Bronchial epithelial cell (primary cell): Measurements from ENCODE around the gene FNDC3B. TPM values are rescaled to one million over a fixed set of nuclear protein-coding genes. Genes with fewer than 3 reads are reported as not detected.

Experiments used
- DNase-seq: peaks from one replicate; pipeline ENCODE4 v3.0.0-alpha.2; 2010; ENCODE audit warnings: low read depth
- FAIRE-seq: peaks from 2 replicates; lab custom pipeline; 2011; peaks lifted over from hg19 to GRCh38; lab: Jason Lieb, UNC
- H3K27me3 ChIP-seq: 2 replicates; pipeline ENCODE4 v1.5.1; 2011; ENCODE audit warnings: low read length; ENCODE audit not compliant: control insufficient read depth, insufficient read depth
- H3K36me3 ChIP-seq: 2 replicates; pipeline ENCODE4 v1.5.1; 2011; ENCODE audit warnings: low read length; ENCODE audit not compliant: control insufficient read depth, insufficient read depth
- H3K4me3 ChIP-seq: 2 replicates; pipeline ENCODE4 v1.5.1; 2011; ENCODE audit warnings: mild to moderate bottlenecking, low read depth, low read length, control low read depth
- total RNA-seq: library from RNA; depleted of rRNA; stranded (reverse); fragments of >200 nt; gene quantifications from 2 replicates; pipeline ENCODE4 v1.2.1, GENCODE V29; 2014
- TF ChIP-seq, protein P1 (sequence below): IDR thresholded peaks from 2 replicates; pipeline ENCODE4 v1.5.1; 2011; ENCODE audit warnings: mild to moderate bottlenecking, moderate library complexity, low read length, control low read depth, inconsistent platforms; ENCODE audit not compliant: insufficient read depth, severe bottlenecking

Gene FNDC3B
- total RNA-seq, 1 donor from 2014 or later: 39.2 TPM

DNA sequence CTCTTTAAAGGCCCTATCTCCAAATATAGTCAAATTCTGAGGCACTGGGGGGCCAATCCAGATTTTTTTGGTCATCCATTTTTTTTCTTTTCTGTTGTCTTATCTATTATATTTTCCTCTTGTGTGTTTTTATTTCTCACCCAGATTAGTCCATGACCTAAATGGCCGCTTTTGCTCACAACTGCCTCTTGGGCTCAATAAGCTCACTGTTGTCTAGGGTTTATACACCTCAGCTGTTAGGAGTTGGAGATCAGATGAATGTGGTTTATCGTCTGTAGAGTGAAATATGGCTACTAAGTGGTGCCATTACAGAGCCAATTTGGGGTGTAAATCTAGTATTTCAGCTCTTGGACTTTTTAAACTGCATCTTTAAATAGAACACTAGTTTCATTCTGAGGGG lies 235.5 kb downstream of the FNDC3B start:
- Histone ChIP-seq H3K27me3 (no peaks in the 10 kb centered on the region), H3K36me3 (peaks cover 3% of the 10 kb centered on the region), H3K4me3 (no peak overlapping the region)
- FAIRE-seq (no peak), DNase-seq (no peak)
- TF ChIP-seq, protein P1, sequence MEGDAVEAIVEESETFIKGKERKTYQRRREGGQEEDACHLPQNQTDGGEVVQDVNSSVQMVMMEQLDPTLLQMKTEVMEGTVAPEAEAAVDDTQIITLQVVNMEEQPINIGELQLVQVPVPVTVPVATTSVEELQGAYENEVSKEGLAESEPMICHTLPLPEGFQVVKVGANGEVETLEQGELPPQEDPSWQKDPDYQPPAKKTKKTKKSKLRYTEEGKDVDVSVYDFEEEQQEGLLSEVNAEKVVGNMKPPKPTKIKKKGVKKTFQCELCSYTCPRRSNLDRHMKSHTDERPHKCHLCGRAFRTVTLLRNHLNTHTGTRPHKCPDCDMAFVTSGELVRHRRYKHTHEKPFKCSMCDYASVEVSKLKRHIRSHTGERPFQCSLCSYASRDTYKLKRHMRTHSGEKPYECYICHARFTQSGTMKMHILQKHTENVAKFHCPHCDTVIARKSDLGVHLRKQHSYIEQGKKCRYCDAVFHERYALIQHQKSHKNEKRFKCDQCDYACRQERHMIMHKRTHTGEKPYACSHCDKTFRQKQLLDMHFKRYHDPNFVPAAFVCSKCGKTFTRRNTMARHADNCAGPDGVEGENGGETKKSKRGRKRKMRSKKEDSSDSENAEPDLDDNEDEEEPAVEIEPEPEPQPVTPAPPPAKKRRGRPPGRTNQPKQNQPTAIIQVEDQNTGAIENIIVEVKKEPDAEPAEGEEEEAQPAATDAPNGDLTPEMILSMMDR: no peak

DNA sequence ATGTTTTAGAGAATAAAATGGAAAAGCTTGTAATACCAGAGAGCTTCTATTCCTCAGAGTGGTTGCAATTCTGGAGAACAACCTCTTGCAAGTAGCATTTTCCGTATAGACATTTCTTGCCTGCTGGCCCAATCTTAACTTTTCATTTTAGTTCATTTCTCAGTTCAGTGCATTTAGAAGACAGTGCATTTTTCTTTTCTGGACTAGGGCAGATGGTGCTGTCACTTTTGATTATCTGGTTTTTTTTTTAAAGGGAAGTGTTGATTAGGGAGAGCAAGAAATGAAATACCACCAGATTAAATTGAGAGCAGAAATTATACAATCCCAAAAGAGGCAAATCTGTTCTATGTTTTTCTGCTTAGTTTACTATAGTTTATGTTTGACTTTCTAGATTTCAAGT lies 236.2 kb downstream of the FNDC3B start:
- Histone ChIP-seq H3K27me3 (no peaks in the 10 kb centered on the region), H3K4me3 (no peak overlapping the region), H3K36me3 (peaks cover 1% of the 10 kb centered on the region)
- no peak for DNase-seq
- TF ChIP-seq, protein P1: no peak
- no peak for FAIRE-seq

DNA sequence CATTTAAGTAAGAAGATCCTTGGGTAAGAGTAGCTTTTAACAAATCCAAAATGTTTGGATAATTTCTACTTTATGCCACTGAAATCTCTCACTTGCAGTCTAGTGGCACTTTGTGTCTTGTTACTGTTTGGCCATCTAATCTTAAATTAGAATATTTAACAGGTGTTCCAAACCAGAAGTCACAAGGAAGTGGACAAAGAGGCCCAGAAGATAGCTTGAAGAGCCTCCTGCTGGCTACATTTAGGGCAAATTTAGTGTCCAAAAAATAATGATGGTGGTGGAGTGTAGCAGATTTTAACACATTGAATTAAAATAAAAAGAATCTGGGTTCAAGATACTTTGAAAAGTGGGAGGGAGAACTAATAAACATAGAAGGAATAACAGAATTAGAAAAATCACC lies 236.7 kb downstream of the FNDC3B start:
- Histone ChIP-seq H3K4me3 (no peak overlapping the region), H3K27me3 (no peaks in the 10 kb centered on the region), H3K36me3 (peaks cover 1% of the 10 kb centered on the region)
- TF ChIP-seq, protein P1: no peak
- DNase-seq: no peak
- no peak for FAIRE-seq

DNA sequence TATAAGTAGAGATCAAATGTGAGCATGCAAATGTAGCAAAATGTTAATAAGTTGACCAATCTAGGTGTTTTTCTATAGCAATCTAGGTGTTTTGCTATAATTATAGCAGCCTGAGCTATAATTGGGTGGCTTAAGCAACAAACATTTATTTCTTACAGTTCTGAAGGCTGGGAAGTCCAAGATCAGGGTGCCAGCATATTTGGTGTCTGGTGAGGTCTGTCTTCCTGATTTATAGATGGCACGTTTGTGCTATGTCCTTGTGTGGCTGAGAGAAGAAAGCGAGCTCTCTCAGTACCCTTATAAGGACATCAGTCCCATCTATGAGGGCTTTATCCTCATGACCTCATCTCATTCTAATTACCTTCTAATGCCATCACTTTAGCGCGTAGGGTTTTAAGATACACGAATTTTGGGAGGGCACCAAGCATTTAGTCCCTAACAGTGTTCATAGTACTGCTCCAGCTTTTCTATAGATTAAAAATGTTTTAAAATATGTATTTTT lies 237.8 kb downstream of the FNDC3B start:
- Histone ChIP-seq H3K27me3 (no peaks in the 10 kb centered on the region), H3K36me3 (peaks cover 1% of the 10 kb centered on the region), H3K4me3 (no peak overlapping the region)
- DNase-seq: no peak
- TF ChIP-seq, protein P1: no peak
- FAIRE-seq: no peak

DNA sequence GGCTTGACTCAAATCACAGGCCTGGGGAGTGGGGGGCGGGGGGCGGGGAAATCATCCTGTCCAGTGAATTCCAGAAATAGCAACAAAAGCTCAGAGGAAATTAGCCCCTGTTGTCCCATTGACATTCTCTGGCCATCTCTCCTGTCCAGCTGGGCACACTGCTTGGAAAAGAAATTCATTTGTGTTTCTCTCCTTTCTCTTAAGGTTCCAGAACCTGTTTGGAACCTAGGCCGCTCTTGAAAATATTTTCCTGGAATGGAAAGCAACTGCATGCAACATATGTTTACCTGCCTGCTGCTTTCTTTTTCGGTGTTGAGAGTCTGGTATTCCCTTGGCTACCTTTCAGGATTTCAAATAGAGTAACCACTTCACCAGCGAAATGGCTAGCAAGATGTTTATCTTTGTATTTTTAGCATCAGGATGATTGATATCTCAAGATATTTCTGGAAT lies 239.8 kb downstream of the FNDC3B start:
- TF ChIP-seq, protein P1: no peak
- no peak for DNase-seq
- Histone ChIP-seq H3K36me3 (no peaks in the 10 kb centered on the region), H3K4me3 (no peak overlapping the region), H3K27me3 (no peaks in the 10 kb centered on the region)
- no peak for FAIRE-seq

DNA sequence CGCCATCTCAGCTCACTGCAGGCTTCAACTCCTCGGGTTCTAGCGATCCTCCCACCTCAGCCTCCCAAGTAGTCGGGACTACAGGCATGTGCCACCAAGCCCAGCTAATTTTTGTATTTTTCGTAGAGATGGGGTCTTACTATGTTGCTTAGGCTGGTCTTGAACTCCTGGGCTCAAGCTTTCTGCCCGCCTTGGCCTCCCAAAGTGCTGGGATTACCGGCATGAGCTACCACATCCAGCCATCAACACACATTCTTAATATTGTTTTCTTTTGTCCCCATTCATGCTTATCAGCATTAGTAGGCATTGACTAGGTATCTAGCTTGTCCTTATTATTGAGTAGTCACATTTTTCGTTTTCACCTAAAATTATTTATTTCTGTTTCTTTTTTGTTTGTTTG lies 240.6 kb downstream of the FNDC3B start:
- no peaks in the 10 kb centered on the region for H3K36me3 ChIP-seq

More for the DNA sequence above, 240.6 kb downstream of the FNDC3B start:
- no peak overlapping the region for H3K4me3 ChIP-seq
- FAIRE-seq: no peak
- H3K27me3 ChIP-seq: no peaks in the 10 kb centered on the region
- no peak for DNase-seq
- TF ChIP-seq, protein P1: no peak
